Measurements from ENCODE around the gene POLRMT.
A peak's percentile ranks its signal among the peaks of the same experiment; 100 is the strongest.
"Not testable (repeated sequence)": the region's sequence is repeated elsewhere in the genome, so short reads cannot be mapped to it uniquely, and the experiment has no call there.

POLRMT gene

GRCh38 chr19:646779-647565, 13.6 kb upstream of the POLRMT start:
- no peak for DNase-seq

- no peak for DNase-seq
Observed at GRCh38 chr19:645912-646778, 12.8 kb upstream of the POLRMT start.

- DNase-seq = no peak
Observed at GRCh38 chr19:644789-645188, 11.5 kb upstream of the POLRMT start.

GRCh38 chr19:644363-644762, 11.0 kb upstream of the POLRMT start:
- no peak for DNase-seq

- DNase-seq = no peak
Observed at GRCh38 chr19:643736-644135, 10.4 kb upstream of the POLRMT start.

GRCh38 chr19:642767-643727, 9.7 kb upstream of the POLRMT start:
- no peak for DNase-seq

- DNase-seq = no peak
Observed at GRCh38 chr19:641702-642101, 8.4 kb upstream of the POLRMT start.

GRCh38 chr19:640606-641189, 7.4 kb upstream of the POLRMT start:
- DNase-seq = no peak

- DNase-seq = no peak
Observed at GRCh38 chr19:640161-640558, 6.8 kb upstream of the POLRMT start.

GRCh38 chr19:639253-640160, 6.2 kb upstream of the POLRMT start, which contains the start of gene FGF22:
Gene FGF22 (plus strand): TSS chr19:639879. CDS start chr19:639926, 47 bp downstream.
- DNase-seq = peak; percentile 96

- no peak for DNase-seq
Observed at GRCh38 chr19:638906-639252, 5.5 kb upstream of the POLRMT start.

- DNase-seq = no peak
Observed at GRCh38 chr19:634975-635652, 1.8 kb upstream of the POLRMT start.

- no peak for DNase-seq
Observed at GRCh38 chr19:633786-634639, 676 bp upstream of the POLRMT start.

GRCh38 chr19:632579-633067, 714 bp downstream of the POLRMT start:
- DNase-seq = peak; percentile 55

- no peak for DNase-seq
Observed at GRCh38 chr19:629961-630714, 3.2 kb downstream of the POLRMT start.

- not testable (repeated sequence) for DNase-seq
Observed at GRCh38 chr19:629515-629914, 3.8 kb downstream of the POLRMT start.

- DNase-seq = no peak
Observed at GRCh38 chr19:628168-628567, 5.2 kb downstream of the POLRMT start.

GRCh38 chr19:626566-626965, 6.8 kb downstream of the POLRMT start:
- not testable (repeated sequence) for DNase-seq

GRCh38 chr19:625257-625656, 8.1 kb downstream of the POLRMT start:
- no peak for DNase-seq
